Measurements from ENCODE around the gene PFDN6.

DNA sequence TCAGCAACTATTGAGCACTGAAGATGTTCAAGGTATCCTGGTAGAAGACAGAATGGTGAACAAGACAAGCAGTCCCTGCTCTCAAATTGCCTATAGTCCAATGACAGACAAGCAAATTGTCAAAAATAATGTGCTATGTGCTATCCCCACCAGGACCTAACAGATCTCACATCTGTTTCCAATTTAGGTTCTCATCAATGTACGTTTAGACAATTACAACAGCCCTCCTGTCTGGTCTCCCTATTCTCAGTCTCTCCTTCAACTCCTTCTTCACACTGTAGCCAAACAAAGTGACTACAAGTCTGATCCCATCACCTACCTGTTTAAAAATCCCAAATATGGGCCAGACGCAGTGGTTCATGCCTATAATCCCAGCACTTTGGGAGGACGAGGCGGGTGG lies 17.0 kb downstream of the PFDN6 start:
- TF ChIP-seq JUNB (IDR thresholded peaks at IDR 0.05; ENCODE audit: unreplicated experiment) (no peak), POLR2AphosphoS5 (IDR thresholded peaks at IDR 0.05; ENCODE audit: low read depth) (no peak), STAT1 (IDR thresholded peaks at IDR 0.05; ENCODE audit: unreplicated experiment) (no peak), EZH2 (IDR thresholded peaks at IDR 0.05; ENCODE audit: low read depth, unreplicated experiment) (no peak), ZNF114 (CRISPR knock-in tag; IDR thresholded peaks at IDR 0.05) (no peak), EZH2phosphoT487 (IDR thresholded peaks at IDR 0.05; ENCODE audit: unreplicated experiment) (no peak), ETS1 (IDR thresholded peaks at IDR 0.05) (no peak), CREB1 (CRISPR knock-in tag; IDR thresholded peaks at IDR 0.05; ENCODE audit: low read depth) (no peak), ZNF462 (CRISPR knock-in tag; IDR thresholded peaks at IDR 0.05) (no peak), NANOG (IDR thresholded peaks at IDR 0.05; ENCODE audit: borderline replicate concordance) (no peak)
- TF ChIP-seq, protein P1, sequence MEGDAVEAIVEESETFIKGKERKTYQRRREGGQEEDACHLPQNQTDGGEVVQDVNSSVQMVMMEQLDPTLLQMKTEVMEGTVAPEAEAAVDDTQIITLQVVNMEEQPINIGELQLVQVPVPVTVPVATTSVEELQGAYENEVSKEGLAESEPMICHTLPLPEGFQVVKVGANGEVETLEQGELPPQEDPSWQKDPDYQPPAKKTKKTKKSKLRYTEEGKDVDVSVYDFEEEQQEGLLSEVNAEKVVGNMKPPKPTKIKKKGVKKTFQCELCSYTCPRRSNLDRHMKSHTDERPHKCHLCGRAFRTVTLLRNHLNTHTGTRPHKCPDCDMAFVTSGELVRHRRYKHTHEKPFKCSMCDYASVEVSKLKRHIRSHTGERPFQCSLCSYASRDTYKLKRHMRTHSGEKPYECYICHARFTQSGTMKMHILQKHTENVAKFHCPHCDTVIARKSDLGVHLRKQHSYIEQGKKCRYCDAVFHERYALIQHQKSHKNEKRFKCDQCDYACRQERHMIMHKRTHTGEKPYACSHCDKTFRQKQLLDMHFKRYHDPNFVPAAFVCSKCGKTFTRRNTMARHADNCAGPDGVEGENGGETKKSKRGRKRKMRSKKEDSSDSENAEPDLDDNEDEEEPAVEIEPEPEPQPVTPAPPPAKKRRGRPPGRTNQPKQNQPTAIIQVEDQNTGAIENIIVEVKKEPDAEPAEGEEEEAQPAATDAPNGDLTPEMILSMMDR (conservative IDR thresholded peaks at IDR 0.05; ENCODE audit: low read depth in 2 of 2), result no peak
- TF ChIP-seq, protein P2, sequence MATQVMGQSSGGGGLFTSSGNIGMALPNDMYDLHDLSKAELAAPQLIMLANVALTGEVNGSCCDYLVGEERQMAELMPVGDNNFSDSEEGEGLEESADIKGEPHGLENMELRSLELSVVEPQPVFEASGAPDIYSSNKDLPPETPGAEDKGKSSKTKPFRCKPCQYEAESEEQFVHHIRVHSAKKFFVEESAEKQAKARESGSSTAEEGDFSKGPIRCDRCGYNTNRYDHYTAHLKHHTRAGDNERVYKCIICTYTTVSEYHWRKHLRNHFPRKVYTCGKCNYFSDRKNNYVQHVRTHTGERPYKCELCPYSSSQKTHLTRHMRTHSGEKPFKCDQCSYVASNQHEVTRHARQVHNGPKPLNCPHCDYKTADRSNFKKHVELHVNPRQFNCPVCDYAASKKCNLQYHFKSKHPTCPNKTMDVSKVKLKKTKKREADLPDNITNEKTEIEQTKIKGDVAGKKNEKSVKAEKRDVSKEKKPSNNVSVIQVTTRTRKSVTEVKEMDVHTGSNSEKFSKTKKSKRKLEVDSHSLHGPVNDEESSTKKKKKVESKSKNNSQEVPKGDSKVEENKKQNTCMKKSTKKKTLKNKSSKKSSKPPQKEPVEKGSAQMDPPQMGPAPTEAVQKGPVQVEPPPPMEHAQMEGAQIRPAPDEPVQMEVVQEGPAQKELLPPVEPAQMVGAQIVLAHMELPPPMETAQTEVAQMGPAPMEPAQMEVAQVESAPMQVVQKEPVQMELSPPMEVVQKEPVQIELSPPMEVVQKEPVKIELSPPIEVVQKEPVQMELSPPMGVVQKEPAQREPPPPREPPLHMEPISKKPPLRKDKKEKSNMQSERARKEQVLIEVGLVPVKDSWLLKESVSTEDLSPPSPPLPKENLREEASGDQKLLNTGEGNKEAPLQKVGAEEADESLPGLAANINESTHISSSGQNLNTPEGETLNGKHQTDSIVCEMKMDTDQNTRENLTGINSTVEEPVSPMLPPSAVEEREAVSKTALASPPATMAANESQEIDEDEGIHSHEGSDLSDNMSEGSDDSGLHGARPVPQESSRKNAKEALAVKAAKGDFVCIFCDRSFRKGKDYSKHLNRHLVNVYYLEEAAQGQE (IDR thresholded peaks at IDR 0.05; ENCODE audit: unreplicated experiment), result no peak
